Astrocyte (in vitro differentiated cells and primary cell): ENCODE measurements around the gene FHAD1.

Source experiments
- CTCF ChIP-seq: IDR thresholded peaks from 2 replicates; pipeline ENCODE4 v1.5.1; 2011; ENCODE audit warnings: low read depth, mild to moderate bottlenecking, inconsistent platforms, low read length, moderate library complexity; ENCODE audit not compliant: insufficient read depth
- EZH2 ChIP-seq: IDR thresholded peaks from 2 replicates; pipeline ENCODE4 v1.6.1; 2012; ENCODE audit warnings: mild to moderate bottlenecking, low read length, inconsistent platforms; ENCODE audit not compliant: insufficient read depth

GRCh38 chr1:15439325-15439724, 192.3 kb downstream of the FHAD1 start:
- no peak for TF ChIP-seq CTCF
- TF ChIP-seq EZH2: no peak
